Bronchial epithelial cell (primary cell): Measurements from ENCODE around the gene GAS2L3. TPM values are rescaled to one million over a fixed set of nuclear protein-coding genes. Genes with fewer than 3 reads are reported as not detected.

ENCODE experiments used
- DNase-seq: peaks from one replicate; pipeline ENCODE4 v3.0.0-alpha.2; 2010; ENCODE audit warnings: low read depth
- FAIRE-seq: peaks from 2 replicates; lab custom pipeline; 2011; peaks lifted over from hg19 to GRCh38; lab: Jason Lieb, UNC
- H3K27me3 ChIP-seq: 2 replicates; pipeline ENCODE4 v1.5.1; 2011; ENCODE audit warnings: low read length; ENCODE audit not compliant: control insufficient read depth, insufficient read depth
- H3K36me3 ChIP-seq: 2 replicates; pipeline ENCODE4 v1.5.1; 2011; ENCODE audit warnings: low read length; ENCODE audit not compliant: control insufficient read depth, insufficient read depth
- H3K4me3 ChIP-seq: 2 replicates; pipeline ENCODE4 v1.5.1; 2011; ENCODE audit warnings: mild to moderate bottlenecking, low read depth, low read length, control low read depth
- total RNA-seq: library from RNA; depleted of rRNA; stranded (reverse); fragments of >200 nt; gene quantifications from 2 replicates; pipeline ENCODE4 v1.2.1, GENCODE V29; 2014
- TF ChIP-seq, protein P1 (sequence below): IDR thresholded peaks from 2 replicates; pipeline ENCODE4 v1.5.1; 2011; ENCODE audit warnings: mild to moderate bottlenecking, moderate library complexity, low read length, control low read depth, inconsistent platforms; ENCODE audit not compliant: insufficient read depth, severe bottlenecking

Gene GAS2L3
- 0.53 and 1.0 TPM in 2 replicates for total RNA-seq

DNA sequence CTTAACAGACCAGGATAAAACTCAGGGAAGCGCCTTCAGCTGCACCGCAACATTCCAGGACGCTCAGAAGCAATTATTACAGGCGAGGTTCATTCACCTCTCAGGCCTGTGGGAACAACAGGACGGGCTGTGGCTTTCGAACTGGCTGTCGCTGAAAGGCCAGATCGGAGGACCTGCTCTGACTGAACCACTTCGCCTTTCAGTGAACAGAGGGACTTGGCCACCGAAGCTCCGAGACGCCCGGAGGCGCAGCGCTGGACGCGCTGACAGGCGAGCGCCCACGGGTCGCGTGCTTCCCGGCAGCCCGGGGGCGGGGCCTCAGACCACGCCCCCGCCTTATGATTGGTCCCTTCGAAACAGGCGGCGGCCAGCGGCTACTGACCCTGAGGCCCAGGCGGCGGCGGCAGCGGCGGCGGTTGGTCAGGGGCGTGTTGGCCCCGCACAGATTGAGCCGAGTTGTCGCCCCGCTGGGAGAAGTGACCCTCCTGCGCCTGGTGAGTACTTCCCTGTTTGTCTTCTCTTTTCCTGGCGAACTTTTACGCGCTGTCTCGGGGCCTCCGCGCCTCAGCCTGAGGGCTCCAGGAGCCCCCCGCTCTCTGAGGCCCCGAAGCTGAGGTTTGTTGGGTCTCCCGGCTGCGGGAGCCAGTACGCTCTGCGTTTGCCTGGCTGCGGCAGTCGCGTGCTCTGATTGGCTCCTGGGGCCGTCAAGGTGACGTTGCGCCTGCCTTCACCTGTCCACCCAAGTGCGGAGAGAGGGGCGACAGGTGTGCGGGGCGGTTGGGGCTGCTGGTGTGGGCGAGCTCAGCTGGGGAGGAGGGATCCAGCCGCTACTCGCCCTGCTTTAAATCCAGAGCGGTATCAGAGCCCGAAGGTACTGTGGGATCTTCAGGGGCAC is at the start of gene GAS2L3:
Gene GAS2L3, plus strand, starts transcription at position 393 of the 895 bp plus-strand sequence. CDS start 21,221 bp downstream, outside the sequence.
- FAIRE-seq = no peak
- no peaks in the 10 kb centered on the region for H3K27me3 ChIP-seq
- TF ChIP-seq, protein P1, sequence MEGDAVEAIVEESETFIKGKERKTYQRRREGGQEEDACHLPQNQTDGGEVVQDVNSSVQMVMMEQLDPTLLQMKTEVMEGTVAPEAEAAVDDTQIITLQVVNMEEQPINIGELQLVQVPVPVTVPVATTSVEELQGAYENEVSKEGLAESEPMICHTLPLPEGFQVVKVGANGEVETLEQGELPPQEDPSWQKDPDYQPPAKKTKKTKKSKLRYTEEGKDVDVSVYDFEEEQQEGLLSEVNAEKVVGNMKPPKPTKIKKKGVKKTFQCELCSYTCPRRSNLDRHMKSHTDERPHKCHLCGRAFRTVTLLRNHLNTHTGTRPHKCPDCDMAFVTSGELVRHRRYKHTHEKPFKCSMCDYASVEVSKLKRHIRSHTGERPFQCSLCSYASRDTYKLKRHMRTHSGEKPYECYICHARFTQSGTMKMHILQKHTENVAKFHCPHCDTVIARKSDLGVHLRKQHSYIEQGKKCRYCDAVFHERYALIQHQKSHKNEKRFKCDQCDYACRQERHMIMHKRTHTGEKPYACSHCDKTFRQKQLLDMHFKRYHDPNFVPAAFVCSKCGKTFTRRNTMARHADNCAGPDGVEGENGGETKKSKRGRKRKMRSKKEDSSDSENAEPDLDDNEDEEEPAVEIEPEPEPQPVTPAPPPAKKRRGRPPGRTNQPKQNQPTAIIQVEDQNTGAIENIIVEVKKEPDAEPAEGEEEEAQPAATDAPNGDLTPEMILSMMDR = no peak
- peak within 1 kb of the TSS; percentile 63 for H3K4me3 ChIP-seq
- peak; percentile 62 for DNase-seq
- no peaks in the 10 kb centered on the region for H3K36me3 ChIP-seq

DNA sequence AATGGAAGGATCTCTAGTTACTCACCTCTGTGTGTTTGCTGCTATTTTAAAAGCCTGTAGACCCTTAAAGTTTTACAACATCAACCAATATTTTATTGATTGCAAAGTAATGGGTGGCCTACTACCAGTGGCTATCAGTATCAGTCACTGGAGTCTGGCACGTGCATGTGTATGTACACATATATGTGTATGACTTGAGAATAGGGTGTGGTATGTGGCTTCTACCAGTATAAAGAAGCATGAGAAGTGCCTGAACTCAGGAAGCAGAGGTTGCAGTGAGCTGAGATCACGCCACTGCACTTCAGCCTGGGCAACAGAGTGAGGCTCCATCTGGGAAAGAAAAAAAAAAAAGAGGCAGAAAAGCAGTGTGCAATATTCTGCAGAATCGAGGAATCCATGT is 45.5 kb upstream of the GAS2L3 start:
- Histone ChIP-seq H3K27me3 (no peaks in the 10 kb centered on the region), H3K36me3 (no peaks in the 10 kb centered on the region), H3K4me3 (no peak overlapping the region)
- no peak for DNase-seq
- TF ChIP-seq, protein P1 = no peak
- FAIRE-seq = no peak

DNA sequence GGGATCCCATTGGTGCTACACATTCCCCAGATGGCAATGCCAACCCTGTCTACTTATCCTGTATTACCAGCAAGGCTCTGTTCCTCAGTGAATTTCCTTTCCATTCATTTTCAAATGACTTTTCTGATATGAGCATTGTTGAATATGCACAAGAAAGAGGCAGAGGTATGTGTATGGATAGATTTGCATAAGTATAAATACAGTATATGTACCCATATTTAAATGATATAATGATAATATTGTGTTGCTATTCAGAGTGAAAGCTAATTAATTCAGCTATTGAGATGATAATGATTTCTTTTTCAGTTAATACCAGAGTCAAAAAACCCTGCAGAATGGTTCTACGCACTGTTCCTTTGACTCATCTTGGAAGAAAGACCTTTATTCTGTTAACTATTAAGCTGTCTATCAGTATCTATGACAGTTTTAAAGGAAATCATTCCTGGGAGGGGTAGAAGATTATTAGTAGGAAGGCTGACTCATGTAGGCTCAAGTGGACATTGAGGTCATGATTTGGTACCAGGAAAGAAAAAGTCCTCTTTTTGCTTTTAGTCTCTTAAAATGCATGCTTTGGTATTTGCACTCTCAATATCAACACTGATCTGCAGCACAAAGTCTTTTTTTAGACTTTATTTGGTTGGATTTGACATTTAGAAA is 44.9 kb upstream of the GAS2L3 start:
- Histone ChIP-seq H3K36me3 (no peaks in the 10 kb centered on the region), H3K4me3 (no peak overlapping the region), H3K27me3 (no peaks in the 10 kb centered on the region)
- TF ChIP-seq, protein P1 = no peak
- no peak for DNase-seq
- FAIRE-seq = no peak

DNA sequence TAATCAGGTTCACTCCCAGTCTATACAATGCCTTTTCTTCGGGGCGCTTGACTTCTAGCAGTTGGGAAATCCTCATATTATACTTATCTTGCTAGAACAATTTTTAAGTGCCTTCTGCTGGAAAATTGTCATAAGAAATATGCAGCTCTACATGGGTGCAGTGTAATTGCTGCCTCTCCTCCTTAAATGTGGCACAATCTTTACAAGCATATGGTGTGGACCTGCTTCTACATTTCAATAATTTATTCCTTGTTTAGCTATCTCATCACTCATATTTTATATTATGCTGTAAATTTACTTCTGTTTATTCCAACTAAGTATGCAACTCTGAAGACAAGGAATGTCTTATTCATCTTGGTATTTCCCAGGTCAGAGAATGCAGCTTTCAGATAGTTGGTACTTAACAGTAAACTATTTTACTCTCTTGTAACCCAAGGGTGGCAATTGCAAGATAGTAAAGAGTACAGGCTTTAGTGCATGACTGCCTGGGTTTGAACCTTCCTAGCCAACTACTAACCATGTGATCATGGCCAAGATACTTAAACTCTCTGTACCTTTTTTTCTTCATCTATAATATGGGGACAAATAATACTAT is 43.6 kb upstream of the GAS2L3 start:
- H3K27me3 ChIP-seq = no peaks in the 10 kb centered on the region
- no peaks in the 10 kb centered on the region for H3K36me3 ChIP-seq
- TF ChIP-seq, protein P1 = no peak
- FAIRE-seq (no peak), DNase-seq (no peak)
- no peak overlapping the region for H3K4me3 ChIP-seq

DNA sequence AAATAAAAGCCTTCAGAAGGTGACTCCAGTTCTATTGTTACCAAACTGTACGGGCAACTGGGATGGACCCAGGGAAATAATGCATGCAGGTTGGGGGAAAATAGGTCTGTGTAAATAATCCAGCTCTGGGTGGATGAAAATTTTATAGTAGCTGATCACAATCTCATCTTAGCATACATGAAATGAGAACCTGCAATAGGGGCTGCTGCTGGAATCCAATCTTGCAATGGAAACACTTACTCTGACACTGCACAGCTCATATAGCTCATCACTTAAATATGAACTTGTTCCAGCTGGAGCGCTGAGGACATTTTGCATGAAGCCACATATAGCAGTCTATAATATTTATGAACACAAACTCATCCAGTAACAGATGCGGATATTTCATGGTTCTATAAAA is 40.1 kb upstream of the GAS2L3 start:
- no peaks in the 10 kb centered on the region for H3K27me3 ChIP-seq
- no peaks in the 10 kb centered on the region for H3K36me3 ChIP-seq
- DNase-seq = no peak
- FAIRE-seq = no peak
- H3K4me3 ChIP-seq = no peak overlapping the region
- TF ChIP-seq, protein P1 = no peak
